Measurements from ENCODE around the gene ABHD8. TPM values are rescaled to one million over a fixed set of nuclear protein-coding genes. Genes with fewer than 3 reads are reported as not detected.

ABHD8 gene
- total and polyA plus RNA-seq, 2 donors (not counting 1 experiment from before 2014, with no cell fraction given), result 5.2 to 7.2 TPM

- peaks cover 0 to 10% (median 0%) of the 10 kb centered on the region in 3 donors for H3K9me3 ChIP-seq (ENCODE audit: control extremely low read depth in 1 of 3, control insufficient read depth in 2 of 3, insufficient read depth in 1 of 3, low read length in 2 of 3)
- no peaks in the 10 kb centered on the region for H3K36me3 ChIP-seq (replicated peaks in 1 of 2; ENCODE audit: control extremely low read depth in 1 of 2, control insufficient read depth in 1 of 2, extremely low read depth in 1 of 2, insufficient read depth in 2 of 2, low read length in 1 of 2)
- TF ChIP-seq EZH2 (IDR thresholded peaks at IDR 0.05; ENCODE audit: borderline replicate concordance, insufficient read depth, low read depth, low read length, poor library complexity, severe bottlenecking), result no peak
- no peak for TF ChIP-seq CTCF (IDR thresholded peaks at IDR 0.05)
- peak; percentile 49 for DNase-seq
- ChIA-PET CTCF (interaction anchor here (0.7 to 1.6 kb wide), 7 partner anchors 11 to 59 kb away, joined by 3 to 6 read pairs (median 4); no protein-coding TSS in a partner anchor), POLR2A (interaction anchor here (0.6 to 1.4 kb wide), 2 partner anchors 14 to 24 kb away, joined by 4 to 5 read pairs; partner anchors contain the start of gene DDA1)
- intact Hi-C loops (cut with micrococcal nuclease), result no loop called here
- H3K27me3 Mint-ChIP-seq, result peaks cover 6% of the 10 kb centered on the region
- peaks cover 26 to 39% of the 10 kb centered on the region in 2 donors for H3K4me1 ChIP-seq (ENCODE audit: control insufficient read depth in 2 of 2, insufficient read depth in 2 of 2, low read length in 2 of 2)
- H3K9ac ChIP-seq (ENCODE audit: low read length), result no peak overlapping the region
- H3K4me1 Mint-ChIP-seq, result peaks cover 42% of the 10 kb centered on the region
- WGBS (ENCODE audit: insufficient coverage), result 98% methylated on average over 43 of the region's 45 CpGs
- no peaks in the 10 kb centered on the region for H3K9me3 Mint-ChIP-seq (ENCODE audit: insufficient read depth)
- peaks cover under 1% of the 10 kb centered on the region for H3K79me2 ChIP-seq (ENCODE audit: control insufficient read depth, insufficient read depth, low read length)
- no peak for ATAC-seq (ENCODE audit: low read depth)
- H4K20me1 ChIP-seq (ENCODE audit: control insufficient read depth, insufficient read depth, low read length, poor library complexity, severe bottlenecking), result no peaks in the 10 kb centered on the region
- peaks cover 0 to 25% (median 1%) of the 10 kb centered on the region in 4 experiments for H3K27me3 ChIP-seq (replicated peaks in 1 of 4; ENCODE audit: control extremely low read depth in 1 of 4, control insufficient read depth in 3 of 4, insufficient read depth in 4 of 4, low read length in 3 of 4)
- no peak overlapping the region for H3K4me2 ChIP-seq (replicated peaks; ENCODE audit: low read depth, low read length, poor library complexity, severe bottlenecking)
- no peak overlapping the region for H3K27ac Mint-ChIP-seq
- no peak overlapping the region for H3K4me3 Mint-ChIP-seq
- H2AFZ ChIP-seq (ENCODE audit: insufficient read depth, low read depth, low read length, poor library complexity, severe bottlenecking), result no peak overlapping the region
- H3K4me3 ChIP-seq (ENCODE audit: control extremely low read depth in 1 of 5, extremely low read depth in 1 of 5, insufficient read depth in 1 of 5, low read depth in 2 of 5, low read length in 4 of 5), result no peak overlapping the region
- H3K27ac ChIP-seq (ENCODE audit: low read length in 2 of 2), result no peak overlapping the region
These were observed 29.7 kb upstream of the ABHD8 start for GRCh38 chr19:17332677-17333581.

- Histone ChIP-seq H3K79me2 (ENCODE audit: control insufficient read depth, insufficient read depth, low read length) (no peaks in the 10 kb centered on the region), H3K27me3 (replicated peaks in 1 of 4; ENCODE audit: control extremely low read depth in 1 of 4, control insufficient read depth in 3 of 4, insufficient read depth in 4 of 4, low read length in 3 of 4) (peaks cover 0 to 25% (median 1%) of the 10 kb centered on the region in 4 experiments), H4K20me1 (ENCODE audit: control insufficient read depth, insufficient read depth, low read length, poor library complexity, severe bottlenecking) (no peaks in the 10 kb centered on the region), H3K36me3 (replicated peaks in 1 of 2; ENCODE audit: control extremely low read depth in 1 of 2, control insufficient read depth in 1 of 2, extremely low read depth in 1 of 2, insufficient read depth in 2 of 2, low read length in 1 of 2) (no peaks in the 10 kb centered on the region), H3K4me3 (ENCODE audit: control extremely low read depth in 1 of 5, extremely low read depth in 1 of 5, insufficient read depth in 1 of 5, low read depth in 2 of 5, low read length in 4 of 5) (no peak overlapping the region), H3K9me3 (ENCODE audit: control extremely low read depth in 1 of 3, control insufficient read depth in 2 of 3, insufficient read depth in 1 of 3, low read length in 2 of 3) (peaks cover 0 to 10% (median 0%) of the 10 kb centered on the region in 3 donors), H2AFZ (ENCODE audit: insufficient read depth, low read depth, low read length, poor library complexity, severe bottlenecking) (no peak overlapping the region), H3K27ac (ENCODE audit: low read length in 2 of 2) (no peak overlapping the region), H3K4me2 (replicated peaks; ENCODE audit: low read depth, low read length, poor library complexity, severe bottlenecking) (no peak overlapping the region), H3K4me1 (ENCODE audit: control insufficient read depth in 2 of 2, insufficient read depth in 2 of 2, low read length in 2 of 2) (peaks cover 25 to 35% of the 10 kb centered on the region in 2 donors), H3K9ac (ENCODE audit: low read length) (no peak overlapping the region)
- TF ChIP-seq EZH2 (IDR thresholded peaks at IDR 0.05; ENCODE audit: borderline replicate concordance, insufficient read depth, low read depth, low read length, poor library complexity, severe bottlenecking), result no peak
- TF ChIP-seq CTCF (IDR thresholded peaks at IDR 0.05), result no peak
- Mint-ChIP-seq H3K27ac (no peak overlapping the region), H3K9me3 (ENCODE audit: insufficient read depth) (no peaks in the 10 kb centered on the region), H3K4me1 (peaks cover 39% of the 10 kb centered on the region), H3K4me3 (no peak overlapping the region), H3K27me3 (peaks cover 6% of the 10 kb centered on the region)
- ATAC-seq (ENCODE audit: low read depth), result no peak
- WGBS (ENCODE audit: insufficient coverage), result 94% methylated on average over 8 of the region's 8 CpGs
- POLR2A ChIA-PET, result interaction anchor here (0.6 to 1.4 kb wide), 2 partner anchors 13 to 23 kb away, joined by 4 to 5 read pairs; partner anchors contain the start of gene DDA1
- intact Hi-C loops (cut with micrococcal nuclease), result no loop called here
- no peak for DNase-seq
- CTCF ChIA-PET, result interaction anchor here (0.6 to 1.3 kb wide), 6 partner anchors 13 to 167 kb away, joined by 3 to 4 read pairs (median 3); no protein-coding TSS in a partner anchor
These were observed 29.1 kb upstream of the ABHD8 start for GRCh38 chr19:17332360-17332676.
